Dedifferentiated amniotic fluid mesenchymal stem cell (primary cell): Measurements from ENCODE around the gene LHX3.

ENCODE experiments used
- DNase-seq: peaks from one replicate; pipeline ENCODE4 v3.0.0-alpha.2; 2016; ENCODE audit errors: extremely low spot score

Gene LHX3

DNA sequence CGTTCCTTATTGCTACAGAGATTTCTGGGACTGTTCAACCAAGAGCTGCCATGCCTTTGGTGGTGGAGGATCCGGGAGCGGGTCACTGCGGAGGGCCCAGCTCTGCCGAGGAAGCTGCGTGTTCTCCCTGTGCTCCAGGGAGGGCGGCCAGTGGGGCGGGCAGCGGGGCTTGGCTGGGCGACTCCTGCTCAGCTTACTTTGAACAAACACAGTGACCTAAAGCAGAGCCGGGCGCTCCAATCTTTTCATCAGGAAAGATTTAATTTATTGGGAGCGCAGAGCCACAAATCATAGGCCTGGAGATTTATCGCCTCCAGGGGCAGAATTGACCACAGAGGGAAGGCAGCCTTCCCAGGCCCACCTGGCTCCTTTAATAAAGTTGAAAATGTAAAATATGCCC lies 27.7 kb downstream of the LHX3 start:
- no peak for DNase-seq

DNA sequence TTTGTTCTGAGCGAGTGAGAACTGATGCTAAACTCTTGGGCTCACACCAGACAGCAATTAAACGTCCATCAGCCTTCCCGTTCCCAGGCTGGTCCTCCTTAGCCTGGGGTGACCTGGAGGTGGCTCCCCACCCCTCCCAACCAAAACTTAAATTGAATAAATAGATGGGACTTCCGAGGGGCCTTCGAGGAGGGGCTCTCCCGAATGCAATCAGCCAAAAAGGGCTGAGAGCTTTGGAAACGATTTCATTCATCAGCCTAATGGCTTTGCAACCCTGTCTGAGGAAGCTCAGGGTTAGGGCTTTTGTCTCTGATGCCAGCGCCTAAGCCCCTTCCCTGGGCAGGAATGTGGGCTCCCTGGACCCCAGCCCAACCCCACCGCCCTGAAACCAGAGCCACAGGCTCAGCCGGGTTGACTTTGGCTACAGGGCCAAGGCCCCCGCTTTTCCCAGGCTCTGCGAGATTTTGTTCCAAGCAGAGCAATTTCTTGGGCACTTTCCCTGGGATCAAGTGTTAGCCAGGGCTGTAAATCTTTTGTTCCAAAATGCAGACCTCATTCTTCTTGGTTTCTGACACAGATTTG lies 29.2 kb downstream of the LHX3 start:
- DNase-seq: no peak

GRCh38 chr9:136174779-136175615 lies 29.9 kb downstream of the LHX3 start:
- DNase-seq: no peak

DNA sequence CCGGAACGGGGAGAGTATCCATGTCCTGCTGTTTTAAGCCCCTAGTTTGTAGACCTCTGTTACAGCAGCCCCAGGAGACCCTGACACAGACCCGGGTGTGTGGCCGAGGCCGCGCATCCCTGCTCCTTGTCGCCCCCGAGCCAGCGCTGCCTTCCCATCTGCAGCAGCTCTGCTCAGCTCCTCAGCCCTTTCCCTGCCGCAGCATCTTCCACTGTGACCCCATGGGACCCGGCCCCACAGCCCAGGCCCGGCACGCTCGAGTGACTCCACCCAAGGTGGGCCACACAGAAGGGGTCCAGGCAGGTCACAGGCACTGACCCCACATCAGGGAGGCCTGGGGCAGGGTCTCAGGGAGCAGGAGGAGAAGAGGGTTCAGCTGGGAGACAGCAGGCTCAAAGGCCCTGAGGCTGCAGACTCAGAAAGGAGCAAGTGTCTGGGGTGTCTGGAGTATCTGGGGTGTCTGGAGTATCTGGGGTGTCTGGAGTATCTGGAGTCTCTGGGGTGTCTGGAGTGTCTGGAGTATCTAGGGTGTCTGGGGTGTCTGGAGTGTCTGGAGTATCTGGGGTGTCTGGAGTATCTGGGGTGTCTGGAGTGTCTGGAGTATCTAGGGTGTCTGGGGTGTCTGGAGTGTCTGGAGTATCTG lies 31.2 kb downstream of the LHX3 start:
- no peak for DNase-seq

DNA sequence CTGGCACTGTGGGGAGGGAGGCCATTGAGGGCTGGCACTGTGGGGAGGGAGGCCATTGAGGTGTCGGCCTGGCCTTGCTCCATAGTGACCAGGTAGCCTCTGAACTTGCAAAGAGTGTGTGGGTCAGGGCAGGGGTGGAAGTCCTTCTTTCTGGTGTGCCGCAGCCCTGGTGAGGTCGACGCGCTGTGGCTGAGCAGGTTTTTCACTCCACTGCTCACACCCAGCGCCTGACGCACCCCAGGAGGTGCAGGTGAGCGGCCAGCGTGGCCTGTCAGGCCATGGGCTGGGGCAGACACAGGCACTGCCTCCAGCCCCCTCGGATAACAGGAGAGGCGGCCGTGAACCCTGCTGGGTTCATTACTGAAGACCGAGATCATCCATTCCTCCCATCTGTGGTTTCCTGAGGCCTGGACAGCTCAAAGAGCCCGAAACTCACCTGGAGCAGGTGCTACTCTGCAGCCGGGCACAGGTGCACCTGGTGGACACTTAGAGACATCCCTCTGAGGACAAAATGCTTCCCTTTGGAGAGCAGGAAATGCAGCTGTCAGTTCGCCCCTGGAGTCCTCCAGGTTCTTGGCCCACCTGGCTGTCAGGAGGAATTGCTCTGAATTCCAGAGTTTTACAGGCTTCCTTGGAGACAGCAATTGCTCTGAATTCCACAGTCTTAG lies 32.4 kb downstream of the LHX3 start:
- DNase-seq: no peak

GRCh38 chr9:136171801-136172411 lies 33.0 kb downstream of the LHX3 start:
- DNase-seq: no peak

DNA sequence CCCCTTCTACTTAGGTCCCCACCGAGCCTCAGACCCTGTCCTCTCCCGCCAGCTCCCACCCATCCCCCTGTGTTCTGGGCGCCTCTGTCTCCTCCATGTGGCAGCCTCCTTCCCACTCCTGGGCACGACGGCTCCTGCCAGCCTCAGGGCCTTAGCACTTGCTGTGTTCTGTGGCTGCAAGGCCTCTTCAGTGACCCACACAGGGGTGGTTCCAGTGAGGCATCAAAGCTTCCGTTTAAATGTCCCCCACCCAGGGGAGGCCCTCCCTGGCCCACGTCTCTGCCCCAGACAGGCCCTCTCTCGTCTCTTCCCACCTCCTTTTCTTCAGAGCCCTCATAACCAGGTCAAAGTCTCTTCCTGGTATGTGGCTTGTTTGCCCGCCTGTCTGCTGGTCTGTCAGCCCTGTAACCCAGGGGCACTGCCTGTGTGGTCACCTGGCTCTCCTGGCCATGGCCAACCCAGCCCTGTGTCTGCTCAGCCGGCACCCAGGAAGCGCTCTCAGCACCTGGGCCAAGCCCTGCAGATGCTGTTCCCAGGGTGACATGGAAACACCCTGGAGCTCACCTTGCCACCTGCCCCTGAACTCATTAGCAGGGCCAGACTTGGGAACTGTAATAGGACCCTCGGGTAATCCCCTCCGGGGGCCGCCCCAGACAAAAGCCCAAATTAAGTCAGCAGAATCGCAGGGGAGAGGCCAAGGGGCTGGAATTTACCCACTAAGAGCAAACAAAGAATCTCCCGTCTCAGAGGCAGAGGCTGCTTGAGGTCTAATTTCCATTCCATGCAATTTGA lies 33.7 kb downstream of the LHX3 start:
- DNase-seq: peak; percentile 18

DNA sequence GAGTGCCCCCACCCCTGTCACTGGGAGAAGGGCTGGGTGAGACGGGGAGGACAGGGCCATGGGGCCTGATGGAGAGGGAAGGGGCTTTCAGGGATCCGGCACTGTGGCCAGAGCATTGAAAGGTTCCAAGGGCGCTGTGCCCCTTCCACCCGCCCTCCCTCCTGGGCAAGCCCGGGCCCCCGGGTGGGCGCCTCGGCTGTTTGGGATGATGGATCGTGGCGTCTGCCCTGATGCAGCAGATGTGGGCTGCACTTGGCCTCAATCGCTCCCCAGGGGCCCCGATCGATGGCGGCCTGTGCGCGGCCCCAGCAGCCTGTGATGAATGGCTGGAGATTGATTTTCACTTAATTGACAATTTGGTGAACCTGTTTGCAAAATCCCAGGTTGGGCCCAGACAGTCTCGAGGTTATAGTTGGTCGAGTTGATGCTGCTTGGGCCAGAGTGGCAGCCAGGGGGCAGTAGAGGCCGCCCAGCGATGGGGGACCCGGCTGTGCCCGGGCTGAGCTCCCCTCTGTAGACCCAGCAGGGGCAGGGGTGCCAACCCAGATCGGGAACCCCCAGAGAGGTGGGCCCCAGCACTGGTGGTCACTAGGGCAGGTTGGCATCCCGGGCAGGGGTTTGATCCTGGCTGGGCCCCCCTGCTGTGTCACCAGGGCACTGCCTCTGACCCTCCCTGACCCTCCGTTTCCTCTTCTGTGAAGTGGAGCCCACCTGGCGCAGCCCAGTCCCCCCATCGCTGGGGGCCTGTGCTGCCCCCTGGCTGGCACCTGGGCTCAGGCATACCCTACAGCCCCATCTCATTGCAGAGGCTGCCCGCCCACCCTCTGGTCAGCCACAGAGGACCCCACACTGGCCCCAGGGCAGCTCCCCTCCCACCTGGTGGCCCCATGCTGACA lies 34.7 kb downstream of the LHX3 start:
- DNase-seq: no peak

- DNase-seq: no peak
Measured at GRCh38 chr9:136169495-136169894, 35.4 kb downstream of the LHX3 start.

DNA sequence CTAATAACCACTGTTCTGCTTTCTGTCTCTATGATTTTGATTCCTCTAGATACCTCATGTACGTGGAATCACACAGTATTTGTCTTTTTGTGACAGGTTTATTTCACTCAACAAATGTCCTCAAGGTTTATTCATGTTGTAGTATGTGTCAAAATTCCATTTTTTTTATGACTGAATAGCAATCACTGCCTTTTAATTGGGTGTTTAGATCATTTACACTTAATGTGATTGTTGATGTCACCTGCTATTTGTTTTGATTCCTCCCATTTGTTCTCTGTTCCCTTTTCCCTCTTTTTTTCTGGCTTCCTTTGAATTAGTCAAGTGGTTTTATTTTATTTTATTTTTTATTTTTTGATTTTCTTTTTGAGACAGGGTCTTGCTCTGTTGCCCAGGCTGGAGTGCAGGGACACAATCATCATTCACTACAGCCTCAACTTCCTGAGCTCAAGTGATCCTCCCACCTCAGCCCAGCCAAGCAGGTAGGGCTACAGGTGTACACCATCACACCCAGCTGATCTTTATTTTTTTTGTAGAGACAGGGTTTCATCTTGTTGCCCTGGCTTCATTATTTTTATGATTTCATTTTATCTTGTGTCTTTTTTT lies 41.6 kb downstream of the LHX3 start:
- no peak for DNase-seq

DNA sequence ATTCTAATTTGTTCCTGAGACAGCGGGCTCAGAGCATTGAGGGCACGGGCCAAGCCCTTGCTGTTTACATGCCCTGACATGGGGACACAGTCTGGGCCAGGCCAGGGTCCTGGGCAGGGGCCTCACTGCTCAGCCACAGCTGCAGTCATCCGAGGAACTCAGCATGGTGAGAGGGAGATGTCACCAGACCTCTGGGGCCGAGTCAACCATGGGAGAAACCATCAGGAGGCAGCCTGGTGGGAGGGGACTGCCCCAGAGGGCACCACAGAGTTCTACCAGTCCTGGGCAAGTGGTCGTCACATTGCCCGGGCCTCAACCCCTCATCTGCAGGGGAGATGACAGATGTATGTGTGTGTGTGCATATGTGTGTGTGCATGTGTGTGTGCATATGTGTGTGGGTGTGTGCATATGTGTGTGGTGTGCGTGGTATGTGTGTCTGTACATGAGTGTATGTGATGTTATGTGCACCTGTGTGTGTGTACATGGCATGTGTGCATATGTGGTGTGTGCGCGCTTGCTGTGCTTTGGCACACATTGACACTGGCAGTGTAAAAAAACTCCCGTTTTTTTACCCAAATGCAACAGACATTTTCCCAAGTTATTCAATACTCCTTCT lies 43.8 kb downstream of the LHX3 start:
- DNase-seq: no peak

DNA sequence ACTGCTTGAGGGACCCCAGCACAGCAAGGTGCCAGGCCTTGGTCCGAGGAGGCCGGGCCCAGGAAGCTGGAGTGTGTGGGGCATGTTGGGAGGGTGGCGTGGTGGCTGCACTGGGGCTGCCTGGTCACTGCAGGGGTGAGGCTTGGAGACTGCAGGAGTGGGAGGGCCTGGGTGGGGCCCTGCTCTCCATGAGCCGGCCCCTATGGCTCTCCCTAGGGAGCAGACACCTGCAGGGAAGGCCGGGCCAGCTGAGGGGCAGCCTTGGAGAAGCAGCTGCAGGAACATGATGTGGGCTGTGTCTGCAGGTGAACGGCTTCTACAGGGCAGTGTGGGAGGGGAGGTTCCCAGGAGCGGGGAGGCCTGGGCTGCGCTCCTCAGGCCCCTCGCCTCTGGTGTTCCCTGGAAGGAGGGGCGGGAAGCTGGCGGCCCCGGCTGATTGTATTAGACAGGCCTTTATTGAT lies 44.5 kb downstream of the LHX3 start:
- DNase-seq: no peak

DNA sequence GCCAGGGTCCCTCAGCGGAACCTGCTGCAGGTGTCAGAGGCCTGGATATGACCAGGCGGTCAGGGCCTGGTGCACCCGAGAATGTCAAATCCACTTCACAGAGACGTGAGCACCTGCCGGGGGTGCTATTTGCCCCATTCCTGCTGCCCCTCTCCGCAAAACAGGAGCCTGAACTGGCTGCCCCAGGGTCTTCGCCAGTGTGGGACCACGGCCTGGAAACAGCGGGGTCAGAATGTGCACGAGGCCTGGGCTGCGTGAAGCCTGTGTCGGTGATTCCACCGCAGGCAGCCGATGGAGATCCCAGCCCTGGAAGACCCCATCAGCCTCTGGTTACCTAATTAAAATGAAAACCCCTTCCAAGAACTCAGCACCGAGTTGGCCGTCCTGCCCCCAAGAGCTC lies 45.1 kb downstream of the LHX3 start:
- no peak for DNase-seq

- no peak for DNase-seq
Measured at GRCh38 chr9:136157477-136158265, 47.3 kb downstream of the LHX3 start.

DNA sequence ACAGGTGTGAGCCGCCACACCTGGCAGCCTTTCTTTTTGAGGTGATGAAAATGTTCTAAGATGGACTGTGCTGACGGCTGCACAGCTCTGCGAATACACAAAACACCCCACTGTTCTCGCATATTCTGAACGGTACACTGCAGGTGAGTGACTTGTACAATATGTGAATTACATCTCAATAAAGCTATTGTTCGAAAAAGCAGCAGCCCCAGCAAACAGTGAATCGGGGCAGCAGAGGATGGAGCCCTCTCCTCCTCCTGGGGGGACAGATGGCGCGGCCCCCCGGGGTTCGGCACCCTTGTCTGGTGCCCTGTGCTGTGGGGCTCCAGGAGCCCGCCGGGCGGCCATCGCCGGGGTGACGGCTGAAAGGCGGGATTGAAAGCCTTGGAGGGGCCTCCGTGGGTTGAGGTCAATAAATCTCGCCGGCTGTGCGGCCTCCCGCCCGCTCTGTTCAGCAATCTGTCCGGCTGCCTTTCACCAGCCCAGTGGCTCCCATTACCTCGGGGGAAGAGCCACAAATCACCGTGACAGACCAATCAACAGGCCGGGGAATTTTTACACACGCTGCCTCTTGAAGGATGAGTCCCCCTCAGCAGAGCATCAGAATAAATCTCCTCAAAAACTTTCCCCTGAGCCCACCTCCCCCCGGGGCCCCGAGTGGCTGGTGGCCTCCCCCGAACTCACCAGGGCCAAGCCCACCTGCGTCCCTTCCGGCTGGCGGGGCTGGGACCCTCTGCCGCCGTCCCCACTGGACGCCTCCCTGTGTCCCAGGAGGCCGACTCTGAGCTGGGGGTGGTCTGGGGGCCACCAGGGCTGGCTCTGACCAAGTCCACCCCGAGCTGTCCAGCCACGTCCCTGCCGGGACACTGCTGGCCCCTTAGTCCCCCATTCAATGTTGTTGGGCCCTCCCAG lies 48.5 kb downstream of the LHX3 start:
- no peak for DNase-seq

GRCh38 chr9:136155576-136155975 lies 49.4 kb downstream of the LHX3 start:
- DNase-seq: no peak

GRCh38 chr9:136154943-136155342 lies 50.0 kb downstream of the LHX3 start:
- DNase-seq: no peak
